ENCODE results near the gene TTC6. TPM values are rescaled to one million over a fixed set of nuclear protein-coding genes. Genes with fewer than 3 reads are reported as not detected.

The TTC6 gene
- polyA plus RNA-seq, 1 donor (not counting 4 experiments of a cell fraction or from before 2014, with no cell fraction given), result not detected

GRCh38 chr14:37606678-37607077, 11.2 kb downstream of the TTC6 start:
- FAIRE-seq, result no peak

GRCh38 chr14:37608649-37609048, 13.2 kb downstream of the TTC6 start:
- TF ChIP-seq CTCF (optimal IDR thresholded peaks at IDR 0.05 in 1 of 3, IDR thresholded peaks at IDR 0.05 in 1 of 3, conservative IDR thresholded peaks at IDR 0.05 in 1 of 3; ENCODE audit: extremely low read depth in 1 of 3, insufficient read depth in 2 of 3, low read length in 3 of 3) (no peak), EZH2 (IDR thresholded peaks at IDR 0.05; ENCODE audit: low read length) (no peak)

More at GRCh38 chr14:37606678-37607077, 11.2 kb downstream of the TTC6 start:
- H3K4me2 ChIP-seq (ENCODE audit: control insufficient read depth, extremely low read depth, insufficient read depth, low read depth, low read length), result no peak overlapping the region
- H3K4me3 ChIP-seq (ENCODE audit: control insufficient read depth in 2 of 3, extremely low read depth in 1 of 3, insufficient read depth in 2 of 3, low read depth in 1 of 3, low read length in 3 of 3), result no peak overlapping the region
- no peak for DNase-seq (ENCODE audit: low read depth, low spot score)
- H3K9ac ChIP-seq (ENCODE audit: control insufficient read depth, extremely low read depth, insufficient read depth, low read length), result no peak overlapping the region
- no peak overlapping the region for H2AFZ ChIP-seq (ENCODE audit: control insufficient read depth, low read length)
- dilution Hi-C loops (cut with MboI; ENCODE audit: extremely low pct_ligation_motif_present, low sequenced_read_pairs), result no loop called here
- no peaks in the 10 kb centered on the region for H3K9me3 ChIP-seq (ENCODE audit: control insufficient read depth, low read depth, low read length)
- no peaks in the 10 kb centered on the region for H4K20me1 ChIP-seq (ENCODE audit: control insufficient read depth, extremely low read depth, insufficient read depth, low read length)
- H3K9me1 ChIP-seq (ENCODE audit: control insufficient read depth, extremely low read depth, insufficient read depth, low read length), result no peaks in the 10 kb centered on the region
- no peak overlapping the region for H3K27ac ChIP-seq (ENCODE audit: control insufficient read depth, insufficient read depth, low read length)
- no peak for TF ChIP-seq EZH2 (IDR thresholded peaks at IDR 0.05; ENCODE audit: low read length)
- no peak for TF ChIP-seq CTCF (optimal IDR thresholded peaks at IDR 0.05 in 1 of 3, IDR thresholded peaks at IDR 0.05 in 1 of 3, conservative IDR thresholded peaks at IDR 0.05 in 1 of 3; ENCODE audit: extremely low read depth in 1 of 3, insufficient read depth in 2 of 3, low read length in 3 of 3)
- H3K79me2 ChIP-seq (ENCODE audit: control insufficient read depth, insufficient read depth, low read length), result no peaks in the 10 kb centered on the region
- H3K27me3 ChIP-seq (ENCODE audit: control insufficient read depth, extremely low read depth, insufficient read depth, low read length), result peaks cover 72% of the 10 kb centered on the region
- H3K4me1 ChIP-seq (ENCODE audit: control insufficient read depth, extremely low read depth, insufficient read depth, low read length), result no peaks in the 10 kb centered on the region
- H3K36me3 ChIP-seq (ENCODE audit: control insufficient read depth in 2 of 2, extremely low read depth in 1 of 2, insufficient read depth in 2 of 2, low read length in 2 of 2), result no peaks in the 10 kb centered on the region

More at GRCh38 chr14:37608649-37609048, 13.2 kb downstream of the TTC6 start:
- Histone ChIP-seq H3K4me2 (ENCODE audit: control insufficient read depth, extremely low read depth, insufficient read depth, low read depth, low read length) (no peak overlapping the region), H3K4me3 (ENCODE audit: control insufficient read depth in 2 of 3, extremely low read depth in 1 of 3, insufficient read depth in 2 of 3, low read depth in 1 of 3, low read length in 3 of 3) (no peak overlapping the region), H3K9me1 (ENCODE audit: control insufficient read depth, extremely low read depth, insufficient read depth, low read length) (no peaks in the 10 kb centered on the region), H4K20me1 (ENCODE audit: control insufficient read depth, extremely low read depth, insufficient read depth, low read length) (no peaks in the 10 kb centered on the region), H3K9ac (ENCODE audit: control insufficient read depth, extremely low read depth, insufficient read depth, low read length) (no peak overlapping the region), H3K27me3 (ENCODE audit: control insufficient read depth, extremely low read depth, insufficient read depth, low read length) (peaks cover 57% of the 10 kb centered on the region), H3K27ac (ENCODE audit: control insufficient read depth, insufficient read depth, low read length) (no peak overlapping the region), H3K4me1 (ENCODE audit: control insufficient read depth, extremely low read depth, insufficient read depth, low read length) (no peaks in the 10 kb centered on the region), H3K9me3 (ENCODE audit: control insufficient read depth, low read depth, low read length) (no peaks in the 10 kb centered on the region), H2AFZ (ENCODE audit: control insufficient read depth, low read length) (no peak overlapping the region), H3K79me2 (ENCODE audit: control insufficient read depth, insufficient read depth, low read length) (no peaks in the 10 kb centered on the region), H3K36me3 (ENCODE audit: control insufficient read depth in 2 of 2, extremely low read depth in 1 of 2, insufficient read depth in 2 of 2, low read length in 2 of 2) (no peaks in the 10 kb centered on the region)
- no peak for FAIRE-seq
- dilution Hi-C loops (cut with MboI; ENCODE audit: extremely low pct_ligation_motif_present, low sequenced_read_pairs), result no loop called here
- DNase-seq (ENCODE audit: low read depth, low spot score), result no peak

Data from keratinocyte (primary cell).